GM03348 (cell line): ENCODE measurements around the gene KCNB1.

Experiments
- DNase-seq: peaks from one replicate; pipeline ENCODE4 v3.0.0; 2012; ENCODE audit warnings: low spot score

The KCNB1 gene

GRCh38 chr20:49351775-49352174 lies 130.7 kb downstream of the KCNB1 start:
- no peak for DNase-seq

GRCh38 chr20:49349694-49350252 lies 132.7 kb downstream of the KCNB1 start:
- peak; percentile 64 for DNase-seq

- no peak for DNase-seq
These were observed 133.4 kb downstream of the KCNB1 start for GRCh38 chr20:49349078-49349477.

- no peak for DNase-seq
These were observed 133.9 kb downstream of the KCNB1 start for GRCh38 chr20:49348563-49348962.

DNA sequence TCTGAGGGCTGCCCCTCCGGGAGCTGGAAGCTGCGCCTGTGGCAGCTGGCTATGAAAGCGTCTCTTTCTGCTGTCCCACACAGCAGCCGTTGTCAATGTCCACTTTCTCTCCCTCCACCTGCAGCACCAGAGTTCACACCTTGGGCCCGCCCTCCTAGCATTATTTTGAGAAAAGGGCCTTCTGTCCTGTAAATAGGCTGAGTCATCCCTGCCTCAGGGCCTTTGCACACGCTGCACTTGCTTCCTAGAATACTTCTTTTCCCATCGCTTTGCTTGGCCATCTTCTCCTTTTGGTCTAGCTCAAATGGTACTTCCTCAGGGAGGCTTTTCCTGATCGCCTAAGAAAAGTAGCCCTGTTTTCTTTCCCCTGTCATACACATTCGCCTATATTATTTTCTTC lies 135.3 kb downstream of the KCNB1 start:
- no peak for DNase-seq

DNA sequence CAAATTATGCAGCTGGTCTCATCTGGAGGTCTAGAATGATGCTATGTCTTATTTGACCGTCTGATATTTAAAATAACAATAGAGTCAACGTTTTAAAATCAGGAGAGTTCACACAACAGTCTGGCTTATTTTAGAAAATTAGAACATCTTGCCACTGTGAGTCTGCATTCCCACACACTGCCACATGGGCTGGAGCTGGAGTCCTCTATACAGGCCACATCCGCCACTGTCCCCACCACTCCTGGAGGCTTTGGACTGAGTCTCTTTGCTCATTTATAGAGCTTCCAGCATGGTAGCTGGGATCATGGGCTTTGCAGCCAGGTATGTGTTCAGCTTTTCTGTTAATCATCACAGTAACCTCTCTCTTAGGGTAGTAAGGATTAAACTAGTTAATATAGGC lies 135.8 kb downstream of the KCNB1 start:
- DNase-seq: peak; percentile 19

GRCh38 chr20:49345524-49345923 lies 136.9 kb downstream of the KCNB1 start:
- peak; percentile 92 for DNase-seq

DNA sequence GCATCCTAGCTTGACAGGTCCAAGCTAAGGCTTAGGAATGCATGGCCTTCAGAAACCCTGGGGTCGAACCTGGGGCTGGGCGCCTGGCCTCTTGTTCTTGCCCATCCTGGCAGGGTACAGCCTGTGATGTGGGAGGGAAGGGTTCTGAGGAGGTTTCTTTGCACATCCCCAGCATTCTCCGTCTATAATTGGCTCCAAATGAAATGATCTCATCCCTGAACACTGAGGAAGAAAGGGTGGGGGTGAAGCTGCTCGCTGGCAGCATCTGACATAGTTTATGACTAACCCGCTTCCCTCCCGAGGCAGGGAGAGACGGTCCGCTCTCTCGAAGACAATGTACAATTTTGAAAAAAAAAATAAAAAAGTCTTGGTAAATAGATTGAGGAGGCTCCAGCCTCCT lies 137.5 kb downstream of the KCNB1 start:
- DNase-seq: peak; percentile 95

DNA sequence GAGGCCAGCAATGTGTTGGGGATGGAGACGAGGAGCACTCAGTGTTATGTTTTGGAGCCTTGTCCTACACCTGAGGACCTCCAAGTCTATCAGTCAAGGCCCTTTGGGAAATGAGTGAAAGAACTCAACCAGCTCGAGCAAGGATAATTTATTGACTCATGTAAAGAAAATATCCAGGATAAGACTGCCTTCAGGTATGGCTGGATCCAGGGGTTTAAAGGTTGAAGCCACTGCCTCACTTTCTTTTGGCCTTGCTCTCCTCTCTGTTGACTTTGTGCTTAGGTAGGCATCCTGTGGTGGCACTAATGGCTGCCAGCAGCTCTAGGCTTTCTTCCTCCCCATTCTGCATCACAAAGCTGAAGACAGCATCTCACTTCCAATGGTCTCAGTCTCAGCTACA lies 138.3 kb downstream of the KCNB1 start:
- no peak for DNase-seq

GRCh38 chr20:49343246-49343645 lies 139.2 kb downstream of the KCNB1 start:
- no peak for DNase-seq

GRCh38 chr20:49340161-49340966 lies 142.1 kb downstream of the KCNB1 start:
- DNase-seq: peak; percentile 58

DNA sequence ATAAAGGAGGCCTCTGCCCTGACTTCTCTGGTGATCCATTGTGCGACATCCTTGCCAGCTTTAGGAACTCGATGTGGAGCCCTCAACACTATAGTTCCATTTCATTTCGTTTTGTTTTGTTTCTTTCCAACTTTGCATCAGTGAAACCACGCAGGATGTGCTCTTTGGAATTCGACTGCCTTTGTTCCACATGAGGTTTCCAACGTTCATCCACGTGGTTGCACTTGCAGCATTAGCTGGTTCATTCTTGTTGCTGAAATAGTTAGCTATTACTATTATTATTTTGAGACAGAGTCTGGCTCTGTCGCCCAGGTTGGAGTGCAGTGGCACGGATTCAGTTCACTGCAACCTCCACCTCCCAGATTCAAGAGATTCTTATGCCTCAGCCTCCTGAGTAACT lies 143.3 kb downstream of the KCNB1 start:
- no peak for DNase-seq

GRCh38 chr20:49338061-49338460 lies 144.4 kb downstream of the KCNB1 start:
- no peak for DNase-seq

DNA sequence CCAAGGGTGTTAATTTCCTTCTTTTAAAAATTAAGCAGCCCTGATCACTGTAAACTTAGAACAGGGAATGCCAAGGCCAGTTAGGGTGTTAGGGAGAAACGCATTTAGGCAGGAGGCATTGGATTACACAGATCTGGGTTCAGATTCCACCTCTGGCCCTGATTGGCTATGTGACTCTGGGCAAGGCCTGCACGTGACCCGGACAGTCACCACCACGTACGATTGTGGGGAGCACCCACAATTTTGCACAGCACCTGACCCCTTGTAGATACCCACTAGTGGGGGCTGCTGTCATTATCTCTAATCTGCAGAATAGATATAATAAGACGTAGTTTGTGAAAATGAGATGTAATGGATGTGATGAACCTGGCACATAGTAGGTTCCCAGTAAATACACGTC lies 145.1 kb downstream of the KCNB1 start:
- no peak for DNase-seq

GRCh38 chr20:49336786-49337185 lies 145.7 kb downstream of the KCNB1 start:
- no peak for DNase-seq

GRCh38 chr20:49335476-49335875 lies 147.0 kb downstream of the KCNB1 start:
- DNase-seq: no peak

GRCh38 chr20:49330701-49331615 lies 151.5 kb downstream of the KCNB1 start:
- no peak for DNase-seq

GRCh38 chr20:49328790-49329189 lies 153.7 kb downstream of the KCNB1 start:
- DNase-seq: no peak

DNA sequence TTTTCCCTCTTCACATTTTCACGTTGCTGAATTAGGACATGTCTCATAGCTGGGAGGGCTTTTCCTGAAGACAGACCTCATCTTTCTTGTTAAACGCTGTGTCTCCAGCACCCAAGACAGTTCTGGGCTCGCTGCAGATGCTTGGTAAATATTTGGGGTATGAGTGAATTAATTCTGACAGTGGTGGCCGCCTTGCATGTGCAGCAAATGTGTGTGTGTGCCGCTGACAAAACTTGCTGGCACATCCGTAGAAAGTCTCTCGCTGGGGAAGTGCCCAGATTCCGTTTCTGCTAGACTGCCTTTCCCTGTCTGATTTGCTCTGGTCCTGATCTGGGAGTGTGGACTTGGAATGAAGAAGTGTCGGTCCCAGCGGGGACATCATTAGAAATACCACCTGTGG lies 156.4 kb downstream of the KCNB1 start:
- DNase-seq: peak; percentile 72

DNA sequence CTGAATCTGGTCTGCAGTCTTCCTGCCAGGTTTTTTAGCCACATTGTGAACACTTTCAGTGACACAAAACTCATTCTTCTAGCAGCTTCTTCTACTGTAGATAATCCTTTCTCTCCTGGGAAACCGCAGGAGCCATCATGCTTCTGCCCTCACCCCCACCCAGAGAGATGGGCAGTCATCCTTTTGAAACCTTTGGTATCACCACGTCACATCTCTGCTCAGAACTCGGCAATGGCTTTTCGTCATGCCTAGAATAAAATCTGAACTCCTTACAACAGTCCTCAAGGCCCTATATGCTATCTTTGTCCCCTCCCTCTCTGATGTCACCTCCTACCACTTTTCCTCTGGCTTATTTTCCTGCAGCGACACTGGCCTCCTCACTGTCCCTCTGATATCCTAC lies 158.2 kb downstream of the KCNB1 start:
- no peak for DNase-seq

DNA sequence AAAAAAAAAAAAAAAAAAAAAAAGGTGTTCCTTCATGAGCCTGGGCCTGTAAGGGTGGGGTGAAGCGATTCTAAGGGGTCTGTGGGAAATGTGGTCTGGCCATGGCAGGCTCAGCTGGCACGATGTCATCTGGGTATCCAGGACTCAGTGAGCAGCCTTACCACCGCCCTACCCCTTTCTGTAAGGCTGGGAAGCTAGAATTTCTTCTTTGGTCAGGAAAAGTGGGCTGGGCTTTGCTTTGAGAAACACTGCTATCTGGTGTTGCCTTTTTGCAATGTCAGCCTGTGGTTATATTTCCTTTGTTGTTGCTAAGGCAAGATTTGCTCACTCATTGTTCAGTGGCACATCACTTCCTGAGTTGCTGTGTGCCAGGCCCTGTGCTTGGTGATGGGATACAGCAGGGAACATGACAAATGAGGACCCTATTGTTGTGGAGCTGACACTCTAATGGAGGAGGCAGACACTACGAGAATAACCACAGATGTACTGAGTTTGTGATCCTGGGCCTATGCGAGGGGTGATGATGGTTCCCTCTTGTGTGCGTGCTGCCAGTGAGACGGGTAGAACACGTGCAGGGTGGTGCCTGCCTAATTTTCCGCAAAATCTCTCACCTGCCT lies 158.7 kb downstream of the KCNB1 start:
- DNase-seq: peak; percentile 81

- peak; percentile 67 for DNase-seq
These were observed 162.0 kb downstream of the KCNB1 start for GRCh38 chr20:49320460-49320859.
